ENCODE data around the gene PAX5.

Gene PAX5

DNA sequence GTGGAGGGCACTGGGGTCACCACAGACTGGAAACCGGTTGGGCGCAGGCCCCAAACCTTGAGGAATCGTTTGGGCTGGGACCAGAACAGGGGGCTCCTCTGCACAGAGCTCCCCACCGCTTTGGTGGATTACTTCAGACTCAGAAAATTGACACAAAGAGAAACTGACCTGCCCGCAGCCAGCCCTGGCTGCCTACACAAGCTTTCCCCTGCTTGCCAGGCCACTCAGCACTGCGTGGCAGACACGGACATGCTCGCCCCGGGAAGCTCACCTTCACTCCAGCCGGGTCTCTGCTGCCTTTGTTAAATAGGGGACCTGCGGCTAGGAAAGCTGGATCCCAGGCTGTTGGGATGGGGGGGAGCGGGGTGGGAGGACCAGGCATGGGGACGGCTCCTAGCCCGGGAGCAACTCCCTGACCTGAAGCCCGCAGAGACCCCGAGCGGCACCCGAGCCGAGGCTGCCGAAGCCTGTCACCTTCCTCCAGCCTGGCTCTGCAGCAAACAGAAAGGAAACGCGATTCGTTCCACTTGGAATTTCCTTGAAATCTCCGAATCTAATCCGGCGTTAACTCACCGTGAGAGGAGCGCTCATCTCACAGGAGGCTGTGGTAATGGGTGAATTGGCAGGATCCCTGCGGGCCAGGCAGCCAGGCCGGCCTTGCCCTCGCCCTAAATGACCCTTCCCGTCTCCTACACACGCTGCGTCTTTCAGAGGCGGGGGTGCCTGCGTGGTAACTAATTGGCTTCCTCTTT lies 8.8 kb downstream of the PAX5 start:
- DNase-seq (ENCODE audit: low read depth, low spot score): no peak

- DNase-seq (ENCODE audit: low read depth, low spot score): no peak
Observed at GRCh38 chr9:37017546-37017945, 16.5 kb downstream of the PAX5 start.

DNA sequence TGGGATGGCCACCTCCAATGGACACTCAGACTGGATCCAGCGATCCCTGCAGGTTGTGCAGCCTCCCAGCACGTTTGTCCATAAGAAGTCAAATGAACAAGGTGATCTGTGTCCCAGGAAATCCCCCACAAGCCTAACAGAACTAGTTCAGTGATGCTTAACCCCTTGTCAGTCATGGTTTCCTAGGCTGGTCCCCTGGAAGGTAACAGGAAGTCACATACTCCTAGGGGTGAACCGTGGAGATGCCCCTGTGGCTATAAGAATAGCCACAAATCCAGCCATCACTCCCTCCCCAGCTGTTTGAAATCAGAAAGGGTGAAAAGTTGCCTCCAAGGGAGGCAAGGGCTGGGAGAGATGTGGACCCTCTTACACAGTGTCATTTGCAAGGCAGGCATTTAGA lies 22.5 kb downstream of the PAX5 start:
- no peak for DNase-seq (ENCODE audit: low read depth, low spot score)

DNA sequence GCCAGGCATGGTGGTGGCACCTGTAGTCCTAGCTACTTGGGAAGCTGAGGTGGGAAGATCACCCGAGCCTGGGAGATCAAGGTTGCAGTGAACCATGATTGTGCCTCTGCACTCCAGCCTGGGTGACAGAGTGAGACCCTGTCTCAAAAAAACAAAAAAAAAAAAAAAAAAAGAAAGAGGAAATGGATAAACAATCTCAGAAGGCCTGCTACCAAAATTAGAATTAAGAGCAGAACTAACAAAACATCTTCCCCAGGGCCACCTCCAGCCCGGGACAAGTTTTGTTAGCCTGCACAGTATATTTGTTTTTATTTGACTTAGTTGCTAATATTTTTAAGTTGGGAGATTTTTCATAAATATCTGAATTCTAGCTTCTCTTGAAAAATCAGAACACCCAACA lies 23.1 kb downstream of the PAX5 start:
- no peak for DNase-seq (ENCODE audit: low read depth, low spot score)

- no peak for DNase-seq (ENCODE audit: low read depth, low spot score)
Observed at GRCh38 chr9:37010180-37010579, 23.9 kb downstream of the PAX5 start.

DNA sequence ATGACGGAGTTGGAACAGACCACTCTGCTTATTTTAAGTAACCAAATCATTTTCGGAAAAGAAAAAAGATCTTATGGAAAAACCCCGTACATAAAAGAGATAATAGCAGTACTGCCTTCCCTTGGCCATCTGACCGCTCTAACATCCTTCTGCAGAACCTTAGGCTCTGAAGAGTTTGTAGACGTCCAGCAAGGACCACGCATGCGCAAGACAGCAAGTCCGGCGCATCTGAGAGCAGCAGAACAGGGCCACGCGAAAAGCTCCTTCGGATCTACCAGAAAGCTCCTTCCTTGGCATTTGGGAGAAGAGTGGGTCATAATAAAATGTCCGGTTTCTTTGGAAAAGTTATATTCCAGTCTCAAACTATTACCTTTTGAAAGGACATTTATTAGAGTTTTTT lies 26.8 kb downstream of the PAX5 start:
- no peak for DNase-seq (ENCODE audit: low read depth, low spot score)

DNA sequence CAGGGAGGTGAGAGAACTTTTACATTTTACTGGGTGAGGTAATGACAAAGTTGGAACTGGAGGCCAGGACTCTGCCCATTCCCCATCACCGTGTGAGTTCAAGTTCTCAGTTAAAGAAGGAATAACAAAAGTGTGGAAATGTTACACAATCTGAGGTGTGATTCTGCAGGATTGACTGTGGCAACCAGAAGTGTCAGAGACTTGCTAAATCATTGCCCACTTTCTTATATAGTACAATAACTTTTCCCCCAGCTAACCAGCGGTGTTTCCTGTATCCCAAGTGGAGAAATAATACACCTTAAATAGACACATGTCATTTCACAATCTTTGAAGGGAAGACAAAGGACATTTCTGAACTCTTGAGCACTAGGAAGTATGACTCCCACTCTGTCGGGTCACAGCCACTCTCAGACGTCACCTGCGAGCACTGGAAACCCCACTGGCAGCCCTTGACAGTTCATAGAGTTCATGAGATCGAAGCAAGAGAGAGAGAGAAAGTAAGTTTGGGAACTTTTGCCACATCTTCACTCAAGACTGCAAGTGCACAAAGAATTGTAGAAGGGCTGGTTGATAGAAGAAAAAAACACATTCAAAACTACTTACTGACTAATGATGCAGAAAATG lies 28.4 kb downstream of the PAX5 start:
- no peak for DNase-seq (ENCODE audit: low read depth, low spot score)

GRCh38 chr9:37004424-37004935 lies 29.6 kb downstream of the PAX5 start:
- DNase-seq (ENCODE audit: low read depth, low spot score): no peak

DNA sequence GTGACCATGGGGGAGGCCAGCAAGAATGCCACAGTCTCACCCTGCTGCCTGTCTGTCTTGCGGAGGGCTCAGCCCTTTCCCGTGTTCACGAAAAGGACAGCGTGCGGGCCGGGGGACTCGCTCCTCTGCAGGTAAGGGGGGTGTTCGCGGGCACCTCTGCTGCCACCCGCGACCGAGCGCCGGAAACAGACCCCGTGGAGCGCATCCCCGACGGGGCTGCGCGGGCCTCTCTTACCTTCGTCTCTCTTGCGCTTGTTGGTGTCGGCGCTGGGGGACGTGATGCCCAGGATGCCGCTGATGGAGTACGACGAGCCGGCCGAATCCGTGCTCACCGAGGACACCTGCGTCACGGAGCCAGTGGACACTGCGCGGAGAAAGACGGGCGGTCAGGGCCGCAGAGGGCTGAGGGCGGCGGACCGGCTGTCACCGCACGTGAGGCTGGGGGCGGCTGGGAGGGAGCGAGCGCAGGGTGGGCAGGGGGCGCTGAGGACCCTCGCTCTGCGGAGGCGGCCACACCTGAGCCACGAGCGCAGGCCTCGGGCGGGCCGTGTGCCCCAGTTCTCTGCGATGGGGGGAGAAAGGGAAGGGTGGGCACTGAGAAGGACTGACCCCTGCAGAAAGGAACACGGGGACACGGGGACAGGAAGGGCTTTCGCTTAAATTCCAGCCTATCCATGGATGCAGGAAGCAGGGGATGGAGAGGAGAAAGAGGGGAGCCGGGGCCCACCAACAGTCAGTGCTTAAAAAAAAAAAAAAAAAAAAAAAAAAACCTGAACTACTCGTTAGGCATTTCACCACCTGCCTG lies 31.5 kb downstream of the PAX5 start:
- DNase-seq (ENCODE audit: low read depth, low spot score): no peak

DNA sequence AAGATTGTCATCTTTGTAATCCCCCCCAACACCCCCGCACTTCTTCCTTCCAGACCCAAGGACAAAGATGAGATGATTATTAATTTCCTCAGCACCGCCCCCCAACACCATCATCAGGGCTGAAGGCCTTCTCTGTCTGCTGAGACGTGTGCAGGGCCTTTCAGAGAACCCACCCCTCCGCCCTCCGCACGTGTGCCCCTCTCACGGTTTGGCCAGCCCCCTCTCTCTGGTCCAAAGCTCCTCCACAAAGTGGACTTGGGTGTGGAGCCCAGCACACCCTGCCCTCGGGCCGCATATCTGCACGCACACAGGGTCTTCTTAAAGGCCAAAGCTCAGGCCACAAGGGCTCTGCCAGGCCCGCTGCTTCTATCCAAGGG lies 32.0 kb downstream of the PAX5 start:
- no peak for DNase-seq (ENCODE audit: low read depth, low spot score)

- no peak for DNase-seq (ENCODE audit: low read depth, low spot score)
Observed at GRCh38 chr9:37001459-37001858, 32.6 kb downstream of the PAX5 start.

DNA sequence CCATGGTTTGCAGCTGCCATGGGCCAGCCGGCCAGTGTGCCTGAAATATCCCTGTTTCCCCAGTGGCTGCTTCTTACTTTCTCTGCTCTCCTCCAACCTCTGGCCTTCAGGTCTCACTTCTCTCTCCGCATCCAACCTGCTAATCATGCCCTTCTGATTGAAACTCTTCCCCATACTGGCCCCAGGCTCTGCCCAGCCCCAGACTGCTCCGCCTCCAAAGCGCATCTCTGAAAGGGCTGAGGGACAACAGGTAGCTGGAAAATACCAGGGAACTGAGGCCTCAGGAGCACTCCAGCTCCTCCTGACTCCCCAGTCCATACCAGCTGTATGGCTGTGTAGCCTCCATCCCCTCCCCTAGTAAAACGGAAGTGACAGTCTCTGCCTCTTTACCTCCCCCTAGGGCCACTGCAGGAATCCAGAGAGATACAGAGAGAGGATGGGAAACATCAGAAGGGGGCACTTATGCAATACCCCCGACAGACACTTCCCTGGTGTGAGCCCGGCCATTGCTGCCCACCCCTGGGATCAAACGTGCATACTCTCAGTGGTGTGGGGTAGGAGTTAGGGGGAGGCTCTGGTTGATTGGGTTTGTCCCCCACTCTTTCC lies 34.2 kb downstream of the PAX5 start:
- no peak for DNase-seq (ENCODE audit: low read depth, low spot score)

GRCh38 chr9:36997414-36997813 lies 36.7 kb downstream of the PAX5 start:
- DNase-seq (ENCODE audit: low read depth, low spot score): no peak

GRCh38 chr9:36996706-36997086 lies 37.4 kb downstream of the PAX5 start:
- no peak for DNase-seq (ENCODE audit: low read depth, low spot score)

GRCh38 chr9:36995927-36996705 lies 38.0 kb downstream of the PAX5 start:
- DNase-seq (ENCODE audit: low read depth, low spot score): no peak

DNA sequence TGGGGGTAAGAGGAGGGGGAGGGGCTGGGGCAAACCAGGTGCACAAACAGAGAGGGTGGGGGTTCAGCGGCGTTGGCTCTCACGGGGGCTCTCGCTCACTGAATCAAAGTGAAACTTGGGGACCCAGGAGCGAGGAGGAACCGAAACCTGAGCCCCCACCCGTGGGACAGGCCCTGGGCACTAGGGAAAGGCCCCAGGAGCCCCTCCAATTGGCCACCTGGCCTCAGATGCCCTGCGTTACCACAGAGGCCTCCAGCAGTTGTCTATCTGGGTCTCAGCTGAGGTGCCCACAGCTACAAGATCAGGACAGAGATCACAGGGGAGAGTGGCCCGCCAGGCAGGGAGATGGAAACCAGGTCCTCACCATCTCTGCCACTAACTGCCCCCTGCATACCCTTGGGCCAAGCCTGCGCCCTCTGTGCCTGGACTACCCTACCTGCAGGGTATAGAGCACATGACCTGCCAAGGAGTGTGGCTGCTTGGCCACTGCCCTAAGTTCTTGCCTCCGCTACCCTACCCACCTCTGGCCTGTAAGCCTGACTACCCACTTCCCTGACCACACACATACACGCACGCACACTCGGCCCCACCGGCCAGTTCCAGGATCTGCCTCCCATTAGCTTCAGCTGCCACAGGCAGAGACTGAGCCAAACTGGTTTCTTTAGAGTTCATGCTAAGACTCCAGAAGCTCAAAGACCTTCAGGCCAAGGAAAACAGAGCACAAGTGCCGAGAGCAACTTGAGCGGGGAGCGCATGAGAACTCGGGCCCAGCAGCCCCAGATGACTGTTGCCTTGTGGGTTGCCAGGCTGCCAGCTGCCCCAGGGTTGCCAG lies 39.9 kb downstream of the PAX5 start:
- DNase-seq (ENCODE audit: low read depth, low spot score): no peak

- DNase-seq (ENCODE audit: low read depth, low spot score): no peak
Observed at GRCh38 chr9:36992501-36993316, 41.4 kb downstream of the PAX5 start.

DNA sequence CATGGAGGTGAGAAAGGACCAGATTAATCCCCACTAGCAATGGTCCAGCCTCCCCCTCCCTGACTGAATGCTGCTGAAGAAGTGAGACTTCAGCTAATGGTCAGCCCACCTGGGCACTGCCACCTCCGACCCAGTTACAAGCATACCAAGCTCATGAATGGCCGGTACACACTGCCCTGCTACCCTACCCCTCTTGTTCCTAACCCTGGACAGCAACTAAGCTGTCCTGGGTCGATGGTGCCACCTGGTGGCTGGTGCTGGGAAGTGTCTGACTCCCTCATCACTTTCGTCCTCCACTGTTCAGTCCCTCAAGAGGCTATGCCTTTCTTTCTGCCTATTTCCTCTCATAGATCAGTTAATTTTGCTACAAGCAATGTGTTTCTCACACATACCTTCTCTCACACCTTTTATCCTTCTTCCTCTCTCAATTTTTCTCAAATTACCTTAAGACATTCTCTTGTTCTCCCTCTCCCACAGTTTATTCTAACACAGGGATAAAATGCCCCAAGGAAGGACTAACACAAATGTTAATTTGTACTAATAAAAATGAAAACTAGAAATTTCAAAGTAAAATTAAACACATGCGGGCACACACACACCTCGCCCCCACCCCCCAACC lies 42.4 kb downstream of the PAX5 start:
- DNase-seq (ENCODE audit: low read depth, low spot score): no peak

DNA sequence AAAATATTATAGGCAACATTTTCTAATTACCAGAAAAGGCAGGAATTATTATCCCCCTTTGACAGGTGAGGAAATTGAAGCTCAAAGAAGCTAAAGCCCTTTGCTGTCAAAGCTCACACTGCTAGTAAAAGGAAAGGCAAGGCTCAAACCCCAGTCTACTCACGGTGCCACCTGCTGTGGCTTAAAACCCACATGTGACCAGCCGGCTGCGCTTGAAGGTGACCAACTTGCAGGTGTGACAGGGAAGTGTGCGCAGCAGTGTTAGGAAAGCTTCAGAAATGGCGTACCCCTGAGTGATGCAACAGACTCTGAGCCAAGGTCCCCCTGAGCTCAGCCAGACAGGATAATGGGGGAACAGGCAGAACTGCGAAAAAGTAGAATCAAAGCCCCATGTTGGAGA lies 45.2 kb downstream of the PAX5 start:
- no peak for DNase-seq (ENCODE audit: low read depth, low spot score)
